AG09309 (cell line): ENCODE measurements around the gene MLPH.

Experiments used
- DNase-seq: peaks from one replicate; pipeline ENCODE4 v3.0.0-alpha.2; 2010; ENCODE audit warnings: low read depth
- H3K4me3 ChIP-seq: 2 replicates; pipeline ENCODE4 v1.5.1; 2011; ENCODE audit warnings: mild to moderate bottlenecking, low read depth, low read length, moderate library complexity; ENCODE audit not compliant: control insufficient read depth
- CTCF ChIP-seq: IDR thresholded peaks from 2 replicates; pipeline ENCODE4 v1.5.1; 2011; ENCODE audit warnings: mild to moderate bottlenecking, low read depth, low read length, inconsistent platforms; ENCODE audit not compliant: insufficient read depth, control insufficient read depth; ENCODE audit errors: missing control alignments

MLPH gene

GRCh38 chr2:237601453-237602116, 114.5 kb downstream of the MLPH start:
- no peak for DNase-seq
- H3K4me3 ChIP-seq = no peak overlapping the region
- TF ChIP-seq CTCF = no peak

- no peak overlapping the region for H3K4me3 ChIP-seq
- no peak for DNase-seq
- TF ChIP-seq CTCF = no peak
Measured at GRCh38 chr2:237602409-237602808, 115.4 kb downstream of the MLPH start.

GRCh38 chr2:237603049-237603717, 116.1 kb downstream of the MLPH start:
- no peak for DNase-seq
- no peak overlapping the region for H3K4me3 ChIP-seq
- no peak for TF ChIP-seq CTCF

- no peak overlapping the region for H3K4me3 ChIP-seq
- no peak for DNase-seq
- TF ChIP-seq CTCF = no peak
Measured at GRCh38 chr2:237603718-237604362, 116.8 kb downstream of the MLPH start.

GRCh38 chr2:237604391-237604790, 117.3 kb downstream of the MLPH start:
- H3K4me3 ChIP-seq = no peak overlapping the region

More at GRCh38 chr2:237604391-237604790, 117.3 kb downstream of the MLPH start:
- no peak for TF ChIP-seq CTCF
- no peak for DNase-seq
